GM13977 (cell line): ENCODE results near the gene SLC8A1.

ENCODE experiments used
- DNase-seq: peaks from one replicate; pipeline ENCODE4 v3.0.0; 2012; ENCODE audit warnings: low spot score
- CTCF ChIP-seq: IDR thresholded peaks from 2 replicates; pipeline ENCODE4 v1.5.1; 2012; ENCODE audit warnings: mild to moderate bottlenecking, control low read depth; ENCODE audit not compliant: insufficient read depth; ENCODE audit errors: extremely low read depth, missing control alignments
- in situ Hi-C: fragments of 300-500 bp; cut with MboI; formaldehyde crosslinking; loops from one replicate; pipeline ENCODE4 v1.12.0; 2022; ENCODE audit warnings: low sequenced_read_pairs, low pct_unique_long_range_greater_than_20kb, mixed read lengths, inconsistent platforms; ENCODE audit not compliant: unreplicated experiment

SLC8A1 gene

GRCh38 chr2:40315683-40316082, 136.2 kb downstream of the SLC8A1 start:
- TF ChIP-seq CTCF, result no peak
- DNase-seq, result no peak
- in situ Hi-C loops, result no loop called here

DNA sequence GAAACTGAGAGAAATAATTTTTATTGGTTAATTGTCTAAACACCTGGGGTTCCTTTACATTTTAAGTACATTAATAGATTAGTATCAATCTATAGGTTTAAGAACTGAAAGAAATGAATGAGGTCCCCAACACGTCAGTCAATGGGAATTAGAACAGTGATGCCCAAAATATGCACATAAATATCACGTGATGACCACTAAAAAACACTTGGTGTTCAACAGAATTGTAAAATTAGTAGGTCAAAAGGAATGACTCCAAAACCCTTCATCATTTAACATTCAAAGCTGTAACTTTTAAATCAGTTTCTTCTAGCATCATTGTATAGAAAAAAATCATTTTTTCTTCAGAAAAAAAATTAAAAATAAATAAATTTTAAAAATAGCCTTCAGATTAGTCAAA, 140.9 kb downstream of the SLC8A1 start:
- in situ Hi-C loops, result no loop called here
- no peak for DNase-seq
- no peak for TF ChIP-seq CTCF

DNA sequence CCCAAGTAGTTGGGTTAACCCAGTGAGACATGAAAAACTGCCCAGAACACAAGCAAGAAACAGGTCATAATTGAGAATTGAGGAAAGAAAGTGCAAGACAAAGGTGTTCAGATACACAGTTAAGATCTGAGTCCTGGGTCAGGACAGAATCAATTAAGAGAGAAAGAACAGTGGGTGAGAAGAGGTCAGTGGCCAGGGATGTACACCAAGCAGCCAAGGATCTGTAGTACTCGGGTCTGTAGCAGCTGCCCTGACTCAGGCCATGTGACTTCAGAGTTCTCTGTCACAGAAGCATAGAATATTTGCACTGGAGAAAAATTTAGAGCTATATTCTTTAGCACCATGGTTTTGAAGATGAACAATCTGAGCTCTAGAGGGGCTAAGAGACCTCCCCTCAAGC, 141.6 kb downstream of the SLC8A1 start:
- TF ChIP-seq CTCF, result no peak
- no peak for DNase-seq
- in situ Hi-C loops, result no loop called here

DNA sequence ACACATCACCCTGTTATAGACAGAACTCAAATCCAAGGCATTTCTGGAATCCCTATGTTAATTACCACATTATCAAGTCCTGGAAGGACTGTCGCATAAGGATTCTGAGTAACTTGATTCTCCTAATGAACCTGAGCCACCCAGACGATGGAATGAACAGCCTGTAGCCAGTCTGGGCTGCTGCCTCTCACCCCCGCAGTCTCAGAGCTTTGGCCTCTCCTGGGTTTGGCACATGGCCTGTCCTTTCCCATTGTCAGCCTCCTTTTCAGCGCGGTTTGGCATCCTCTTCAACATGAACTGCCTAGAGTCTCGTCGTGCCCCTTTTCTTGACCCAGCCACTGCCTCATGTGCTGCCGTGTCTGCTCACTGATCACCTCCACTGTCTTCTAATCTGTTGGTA, 147.6 kb downstream of the SLC8A1 start:
- no peak for DNase-seq
- in situ Hi-C loops, result no loop called here
- no peak for TF ChIP-seq CTCF

DNA sequence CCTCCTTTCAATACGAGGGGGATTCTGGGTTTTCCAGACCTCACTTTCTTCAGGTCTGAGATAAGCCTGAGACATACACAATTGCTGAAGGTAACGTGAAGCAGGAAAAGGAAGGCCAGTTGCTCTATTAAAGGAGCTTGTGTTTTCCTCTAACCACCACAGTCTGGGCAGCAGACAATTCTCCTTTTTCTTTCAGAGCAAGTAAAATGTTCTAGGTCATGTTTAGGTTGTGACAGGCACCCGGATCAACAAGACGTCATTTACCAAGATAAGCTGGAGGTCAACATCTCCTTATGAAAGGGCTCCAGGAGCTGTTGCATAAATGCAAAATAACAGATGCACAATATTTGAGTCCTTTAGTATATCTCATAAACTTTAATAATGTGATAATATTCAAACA, 148.1 kb downstream of the SLC8A1 start:
- DNase-seq, result no peak
- TF ChIP-seq CTCF, result no peak
- in situ Hi-C loops, result no loop called here

- no peak for DNase-seq
- in situ Hi-C loops, result no loop called here
- TF ChIP-seq CTCF, result no peak
Observed at GRCh38 chr2:40302751-40303325, 149.1 kb downstream of the SLC8A1 start.

GRCh38 chr2:40300391-40300790, 151.5 kb downstream of the SLC8A1 start:
- no peak for TF ChIP-seq CTCF
- DNase-seq, result no peak
- in situ Hi-C loops, result no loop called here
